SK-N-SH (cell line): ENCODE results near the gene PBX1. TPM values are rescaled to one million over a fixed set of nuclear protein-coding genes. Genes with fewer than 3 reads are reported as not detected.

Experiments used
- CTCF ChIA-PET: fragments of 300-600, 350-600 bp; formaldehyde crosslinking; extraction: SDS; loops from one replicate; lab custom pipeline; 2021; lab: Yijun Ruan, JAX
- POLR2A ChIA-PET: fragments of 350-600 bp; sonication (Branson Sonifier 250); formaldehyde crosslinking; extraction: SDS; loops from one replicate; lab custom pipeline; 2020; ENCODE audit warnings: antibody characterized with exemption, inconsistent platforms; lab: Yijun Ruan, JAX
- DNase-seq: peaks from one replicate; pipeline ENCODE4 v3.0.0; 2012
- H2AFZ ChIP-seq: fragments of 200-600 bp; sonication (generic); 2 replicates; pipeline ENCODE4 v1.8.1; 2016; ENCODE audit warnings: antibody characterized with exemption, mild to moderate bottlenecking, low read depth
- H3F3A ChIP-seq: fragments of 200-600 bp; sonication (generic); replicated peaks from 2 replicates; pipeline ENCODE3; 2016; ENCODE audit warnings: antibody characterized with exemption, mild to moderate bottlenecking; ENCODE audit not compliant: insufficient read depth
- H3K27ac ChIP-seq, 2 experiments: fragments of 200-500 bp in 1 of 2; fragments of 200-600 bp in 1 of 2; sonication (Bioruptor generic) in 1 of 2; sonication (generic), shearing (Covaris generic) in 1 of 2; 2 replicates each; pipeline versions ENCODE4 v1.5.1 to v1.6.1; 2014 to 2016; ENCODE audit warnings: low read depth in 2 of 2, inconsistent platforms in 1 of 2, low read length in 1 of 2, mild to moderate bottlenecking in 1 of 2, mixed read lengths in 1 of 2
- H3K27me3 ChIP-seq: fragments of 200-600 bp; sonication (generic), shearing (Covaris generic); 2 replicates; pipeline ENCODE4 v1.6.1; 2016; ENCODE audit warnings: mixed run types; ENCODE audit not compliant: insufficient read depth
- H3K36me3 ChIP-seq, 2 experiments: fragments of 200-500 bp in 1 of 2; fragments of 200-600 bp in 1 of 2; sonication (Bioruptor generic) in 1 of 2; sonication (generic) in 1 of 2; replicated peaks in 1 of 2; 2 replicates each; pipeline versions ENCODE3 to v1.5.1; 2014 to 2016; ENCODE audit warnings: low read length in 1 of 2, mild to moderate bottlenecking in 1 of 2; ENCODE audit not compliant: insufficient read depth in 2 of 2, control insufficient read depth in 1 of 2
- H3K4me1 ChIP-seq, 2 experiments: fragments of 200-500 bp in 1 of 2; fragments of 200-600 bp in 1 of 2; sonication (Bioruptor generic) in 1 of 2; sonication (generic), shearing (Covaris generic) in 1 of 2; 2 replicates each; pipeline versions ENCODE4 v1.5.1 to v1.6.1; 2014 to 2016; ENCODE audit warnings: low read depth in 1 of 2, low read length in 1 of 2, mixed run types in 1 of 2; ENCODE audit not compliant: insufficient read depth in 2 of 2, control insufficient read depth in 1 of 2
- H3K4me2 ChIP-seq: fragments of 200-600 bp; sonication (generic), shearing (Covaris generic); 2 replicates; pipeline ENCODE4 v1.6.1; 2017; ENCODE audit warnings: mixed run types
- H3K4me3 ChIP-seq, 2 experiments: fragments of 200-500 bp in 1 of 2; fragments of 200-600 bp in 1 of 2; sonication (Bioruptor generic) in 1 of 2; sonication (generic), shearing (Covaris generic) in 1 of 2; 2 replicates each; pipeline versions ENCODE4 v1.5.1 to v1.8.1; 2014 to 2016; ENCODE audit warnings: low read depth in 2 of 2, inconsistent platforms in 1 of 2, low read length in 1 of 2, mild to moderate bottlenecking in 1 of 2, mixed read lengths in 1 of 2, moderate library complexity in 1 of 2
- H3K79me2 ChIP-seq: fragments of 200-600 bp; sonication (generic); 2 replicates; pipeline ENCODE4 v1.8.1; 2017; ENCODE audit warnings: mild to moderate bottlenecking; ENCODE audit not compliant: insufficient read depth
- H3K9ac ChIP-seq: fragments of 200-600 bp; sonication (generic); 2 replicates; pipeline ENCODE4 v1.6.1; 2017; ENCODE audit warnings: mixed run types
- H3K9me2 ChIP-seq: fragments of 200-600 bp; sonication (generic); 2 replicates; pipeline ENCODE4 v1.6.1; 2017; ENCODE audit warnings: mixed run types
- H3K9me3 ChIP-seq: fragments of 200-600 bp; sonication (generic); 2 replicates; pipeline ENCODE4 v1.6.1; 2017; ENCODE audit warnings: mixed run types, mild to moderate bottlenecking, moderate library complexity
- H4K20me1 ChIP-seq: fragments of 200-600 bp; sonication (generic); 2 replicates; pipeline ENCODE4 v1.6.1; 2017; ENCODE audit warnings: mild to moderate bottlenecking, mixed run types; ENCODE audit not compliant: insufficient read depth
- FOSL2 ChIP-seq: IDR thresholded peaks from 2 replicates; pipeline ENCODE4 v1.4.0; 2012; ENCODE audit warnings: low read depth, mild to moderate bottlenecking, moderate library complexity, borderline replicate concordance
- FOXJ3 ChIP-seq: sonication (generic); formaldehyde crosslinking; IDR thresholded peaks from 2 replicates; pipeline ENCODE4 v1.5.1; 2020; ENCODE audit warnings: mild to moderate bottlenecking, missing genetic modification reagents
- FOXM1 ChIP-seq: IDR thresholded peaks from 2 replicates; pipeline ENCODE4 v1.4.0; 2012; ENCODE audit warnings: low read depth, mild to moderate bottlenecking
- JUND ChIP-seq: IDR thresholded peaks from 2 replicates; pipeline ENCODE4 v1.4.0; 2012
- MEF2A ChIP-seq: IDR thresholded peaks from 2 replicates; pipeline ENCODE4 v1.4.0; 2012; ENCODE audit warnings: low read depth, borderline replicate concordance
- MXI1 ChIP-seq: IDR thresholded peaks from 2 replicates; pipeline ENCODE4 v1.6.1; 2012; ENCODE audit warnings: mild to moderate bottlenecking, low read depth, low read length, improper control_type of control experiment
- NRF1 ChIP-seq: IDR thresholded peaks from 2 replicates; pipeline ENCODE4 v1.6.1; 2012; ENCODE audit warnings: low read depth, mild to moderate bottlenecking, low read length
- RAD21 ChIP-seq: IDR thresholded peaks from 2 replicates; pipeline ENCODE4 v1.6.1; 2012; ENCODE audit warnings: mild to moderate bottlenecking, low read length
- RFX5 ChIP-seq: IDR thresholded peaks from 2 replicates; pipeline ENCODE4 v1.6.1; 2012; ENCODE audit warnings: mild to moderate bottlenecking, improper control_type of control experiment, low read length
- SIN3A ChIP-seq: IDR thresholded peaks from 2 replicates; pipeline ENCODE4 v1.6.1; 2012; ENCODE audit warnings: low read depth, mild to moderate bottlenecking, low read length, moderate library complexity, borderline replicate concordance
- SMC3 ChIP-seq: IDR thresholded peaks from 2 replicates; pipeline ENCODE4 v1.6.1; 2012; ENCODE audit warnings: low read depth, low read length, improper control_type of control experiment
- TCF12 ChIP-seq: IDR thresholded peaks from 2 replicates; pipeline ENCODE4 v1.4.0; 2012
- TEAD4 ChIP-seq: IDR thresholded peaks from 2 replicates; pipeline ENCODE4 v1.4.0; 2012; ENCODE audit warnings: mild to moderate bottlenecking, borderline replicate concordance; ENCODE audit not compliant: insufficient read depth
- YY1 ChIP-seq: IDR thresholded peaks from 2 replicates; pipeline ENCODE4 v1.4.0; 2012; ENCODE audit warnings: low read depth, mild to moderate bottlenecking
- WGBS: methylation state at CpG from one replicate; pipeline ENCODE4 v1.1.6; 2017; ENCODE audit warnings: low lambda C conversion rate; 5-methylcytosine and 5-hydroxymethylcytosine counted together
- polyA plus RNA-seq, 3 experiments: library from polyadenylated mRNA; depleted of rRNA; stranded (reverse); fragments of >200 nt; gene quantifications; 2 replicates each; pipeline ENCODE4 v1.2.3, GENCODE V29; 2012
- TF ChIP-seq, protein P1 (sequence below): IDR thresholded peaks from 2 replicates; pipeline ENCODE4 v1.4.0; 2012; ENCODE audit warnings: low read depth, borderline replicate concordance
- TF ChIP-seq, protein P2 (sequence below): IDR thresholded peaks from 2 replicates; pipeline ENCODE4 v1.4.0; 2012; ENCODE audit warnings: low read depth
- TF ChIP-seq, protein P3 (sequence below): fragments of 150-350 bp; IDR thresholded peaks from 2 replicates; pipeline ENCODE4 v1.6.1; 2016; ENCODE audit warnings: mild to moderate bottlenecking, low read depth, low read length
- TF ChIP-seq, protein P4 (sequence below): fragments of 150-350 bp; IDR thresholded peaks from 2 replicates; pipeline ENCODE4 v1.6.1; 2017; ENCODE audit warnings: antibody characterized with exemption, low read length, low read depth, borderline replicate concordance
- TF ChIP-seq, protein P5 (sequence below): IDR thresholded peaks from 2 replicates; pipeline ENCODE4; 2012

The PBX1 gene
- polyA plus RNA-seq, 1 of the 3 experiments (the other 2 are of a cell fraction) = 27.0 TPM

DNA sequence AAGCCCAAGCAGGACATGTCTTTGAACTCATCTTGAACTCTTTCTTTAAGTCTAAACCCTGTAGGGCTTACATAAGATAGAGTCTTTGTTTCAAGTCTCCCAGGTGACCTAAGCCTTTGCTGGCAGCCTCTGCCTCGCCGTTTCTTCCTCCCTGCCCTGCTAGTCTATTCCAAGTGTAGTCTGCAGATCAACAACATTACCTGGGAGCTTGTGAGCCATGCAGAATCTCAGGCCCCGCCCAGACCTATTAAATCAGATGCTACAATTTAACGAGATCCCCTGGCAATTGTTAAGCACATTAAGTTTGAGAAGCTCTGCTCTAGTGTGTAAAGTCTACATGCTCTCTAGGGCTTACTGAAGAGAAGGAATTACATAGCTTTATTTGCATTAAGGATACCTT, 271.6 kb downstream of the PBX1 start (continued):
- no peak for TF ChIP-seq FOSL2
- TF ChIP-seq, protein P1, sequence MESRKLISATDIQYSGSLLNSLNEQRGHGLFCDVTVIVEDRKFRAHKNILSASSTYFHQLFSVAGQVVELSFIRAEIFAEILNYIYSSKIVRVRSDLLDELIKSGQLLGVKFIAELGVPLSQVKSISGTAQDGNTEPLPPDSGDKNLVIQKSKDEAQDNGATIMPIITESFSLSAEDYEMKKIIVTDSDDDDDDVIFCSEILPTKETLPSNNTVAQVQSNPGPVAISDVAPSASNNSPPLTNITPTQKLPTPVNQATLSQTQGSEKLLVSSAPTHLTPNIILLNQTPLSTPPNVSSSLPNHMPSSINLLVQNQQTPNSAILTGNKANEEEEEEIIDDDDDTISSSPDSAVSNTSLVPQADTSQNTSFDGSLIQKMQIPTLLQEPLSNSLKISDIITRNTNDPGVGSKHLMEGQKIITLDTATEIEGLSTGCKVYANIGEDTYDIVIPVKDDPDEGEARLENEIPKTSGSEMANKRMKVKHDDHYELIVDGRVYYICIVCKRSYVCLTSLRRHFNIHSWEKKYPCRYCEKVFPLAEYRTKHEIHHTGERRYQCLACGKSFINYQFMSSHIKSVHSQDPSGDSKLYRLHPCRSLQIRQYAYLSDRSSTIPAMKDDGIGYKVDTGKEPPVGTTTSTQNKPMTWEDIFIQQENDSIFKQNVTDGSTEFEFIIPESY = no peak
- no peak for TF ChIP-seq JUND

DNA sequence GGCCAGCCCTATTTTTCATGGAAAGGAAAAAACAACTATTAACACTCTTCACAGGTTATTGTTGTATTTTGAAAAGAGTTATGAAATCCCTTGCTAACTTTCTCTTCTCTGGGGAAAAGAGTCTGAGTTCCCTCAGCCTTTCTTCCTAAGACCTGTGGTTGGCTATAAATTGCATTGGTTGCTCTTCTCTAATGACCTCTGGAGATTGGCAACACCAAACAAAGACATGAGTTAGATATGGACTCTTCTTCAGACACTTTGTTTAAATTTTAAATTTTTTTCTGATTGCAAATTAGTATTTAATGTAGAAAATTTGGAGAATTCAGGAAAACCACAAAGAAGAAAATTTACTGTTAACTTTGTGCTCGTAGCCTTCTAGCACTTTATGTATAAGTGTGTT, 275.7 kb downstream of the PBX1 start:
- no peaks in the 10 kb centered on the region for H3K79me2 ChIP-seq
- H3K4me3 ChIP-seq = no peak overlapping the region
- no peak overlapping the region for H2AFZ ChIP-seq
- H3K4me2 ChIP-seq = no peak overlapping the region
- WGBS = 0% methylated on average over 1 of the region's 1 CpG
- no peak overlapping the region for H3K27ac ChIP-seq
- no peaks in the 10 kb centered on the region for H3K9me2 ChIP-seq
- TF ChIP-seq SMC3 (no peak), NRF1 (no peak), FOSL2 (no peak), TCF12 (no peak), RFX5 (no peak), MXI1 (no peak), SIN3A (no peak), JUND (no peak), YY1 (no peak), FOXJ3 (CRISPR knock-in tag) (no peak), RAD21 (no peak), FOXM1 (no peak), TEAD4 (no peak), MEF2A (no peak)
- TF ChIP-seq, protein P2, sequence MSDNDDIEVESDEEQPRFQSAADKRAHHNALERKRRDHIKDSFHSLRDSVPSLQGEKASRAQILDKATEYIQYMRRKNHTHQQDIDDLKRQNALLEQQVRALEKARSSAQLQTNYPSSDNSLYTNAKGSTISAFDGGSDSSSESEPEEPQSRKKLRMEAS = no peak
- TF ChIP-seq, protein P3, sequence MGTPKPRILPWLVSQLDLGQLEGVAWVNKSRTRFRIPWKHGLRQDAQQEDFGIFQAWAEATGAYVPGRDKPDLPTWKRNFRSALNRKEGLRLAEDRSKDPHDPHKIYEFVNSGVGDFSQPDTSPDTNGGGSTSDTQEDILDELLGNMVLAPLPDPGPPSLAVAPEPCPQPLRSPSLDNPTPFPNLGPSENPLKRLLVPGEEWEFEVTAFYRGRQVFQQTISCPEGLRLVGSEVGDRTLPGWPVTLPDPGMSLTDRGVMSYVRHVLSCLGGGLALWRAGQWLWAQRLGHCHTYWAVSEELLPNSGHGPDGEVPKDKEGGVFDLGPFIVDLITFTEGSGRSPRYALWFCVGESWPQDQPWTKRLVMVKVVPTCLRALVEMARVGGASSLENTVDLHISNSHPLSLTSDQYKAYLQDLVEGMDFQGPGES = no peak
- TF ChIP-seq, protein P4, sequence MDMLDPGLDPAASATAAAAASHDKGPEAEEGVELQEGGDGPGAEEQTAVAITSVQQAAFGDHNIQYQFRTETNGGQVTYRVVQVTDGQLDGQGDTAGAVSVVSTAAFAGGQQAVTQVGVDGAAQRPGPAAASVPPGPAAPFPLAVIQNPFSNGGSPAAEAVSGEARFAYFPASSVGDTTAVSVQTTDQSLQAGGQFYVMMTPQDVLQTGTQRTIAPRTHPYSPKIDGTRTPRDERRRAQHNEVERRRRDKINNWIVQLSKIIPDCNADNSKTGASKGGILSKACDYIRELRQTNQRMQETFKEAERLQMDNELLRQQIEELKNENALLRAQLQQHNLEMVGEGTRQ = no peak
- TF ChIP-seq, protein P5, sequence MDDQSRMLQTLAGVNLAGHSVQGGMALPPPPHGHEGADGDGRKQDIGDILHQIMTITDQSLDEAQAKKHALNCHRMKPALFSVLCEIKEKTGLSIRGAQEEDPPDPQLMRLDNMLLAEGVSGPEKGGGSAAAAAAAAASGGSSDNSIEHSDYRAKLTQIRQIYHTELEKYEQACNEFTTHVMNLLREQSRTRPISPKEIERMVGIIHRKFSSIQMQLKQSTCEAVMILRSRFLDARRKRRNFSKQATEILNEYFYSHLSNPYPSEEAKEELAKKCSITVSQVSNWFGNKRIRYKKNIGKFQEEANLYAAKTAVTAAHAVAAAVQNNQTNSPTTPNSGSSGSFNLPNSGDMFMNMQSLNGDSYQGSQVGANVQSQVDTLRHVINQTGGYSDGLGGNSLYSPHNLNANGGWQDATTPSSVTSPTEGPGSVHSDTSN = no peak
- POLR2A ChIA-PET = no interaction called here
- peaks cover 0 to 5% of the 10 kb centered on the region in 2 experiments; a peak in 2 of 4 replicates for H3K4me1 ChIP-seq
- no peaks in the 10 kb centered on the region for H3K27me3 ChIP-seq
- H4K20me1 ChIP-seq = no peaks in the 10 kb centered on the region
- no peaks in the 10 kb centered on the region for H3K9me3 ChIP-seq
- H3F3A ChIP-seq = no peaks in the 10 kb centered on the region
- no peak for DNase-seq
- H3K36me3 ChIP-seq = no peaks in the 10 kb centered on the region
- H3K9ac ChIP-seq = no peak overlapping the region
- CTCF ChIA-PET = no interaction called here
